HepG2 (cell line): ENCODE data around the gene PTGES3. TPM values are rescaled to one million over a fixed set of nuclear protein-coding genes. Genes with fewer than 3 reads are reported as not detected.
A peak's percentile ranks its signal among the peaks of the same experiment; 100 is the strongest.

Source experiments
- AGO2 ChIP-seq: fragments of 200-400 bp; formaldehyde crosslinking; optimal IDR thresholded peaks from 2 replicates; pipeline ENCODE3; 2017; ENCODE audit warnings: mild to moderate bottlenecking, low read depth, low read length, moderate library complexity
- KDM2A ChIP-seq: sonication (generic); formaldehyde crosslinking; IDR thresholded peaks from 2 replicates; pipeline ENCODE4 v1.4.0; 2020; ENCODE audit warnings: low read depth, missing genetic modification reagents, borderline replicate concordance
- MED13 ChIP-seq: sonication (generic); formaldehyde crosslinking; IDR thresholded peaks from 2 replicates; pipeline ENCODE4 v1.5.0; 2020; ENCODE audit warnings: missing genetic modification reagents
- MTA1 ChIP-seq: sonication (generic); formaldehyde crosslinking; IDR thresholded peaks from 2 replicates; pipeline ENCODE4 v1.4.0; 2020; ENCODE audit warnings: missing genetic modification reagents, mild to moderate bottlenecking, borderline replicate concordance
- MXD4 ChIP-seq: IDR thresholded peaks from 2 replicates; pipeline ENCODE4 v1.6.1; 2016; ENCODE audit warnings: mild to moderate bottlenecking, missing biosample characterization, missing genetic modification reagents
- NCOR1 ChIP-seq: fragments of 200-600 bp; sonication (generic); IDR thresholded peaks from 2 replicates; pipeline ENCODE4 v1.7.0; 2017; ENCODE audit warnings: antibody characterized with exemption, low read length, borderline replicate concordance
- NRL ChIP-seq: sonication (generic); formaldehyde crosslinking; IDR thresholded peaks from 2 replicates; pipeline ENCODE4 v1.5.0; 2020; ENCODE audit warnings: missing genetic modification reagents, mild to moderate bottlenecking, moderate library complexity, borderline replicate concordance
- PHF20 ChIP-seq: sonication (generic); formaldehyde crosslinking; IDR thresholded peaks from 2 replicates; pipeline ENCODE4 v1.5.0; 2020; ENCODE audit warnings: mild to moderate bottlenecking, missing genetic modification reagents
- PHF8 ChIP-seq: sonication (generic); formaldehyde crosslinking; IDR thresholded peaks from 2 replicates; pipeline ENCODE4 v1.5.0; 2020; ENCODE audit warnings: missing genetic modification reagents
- POLR2AphosphoS2 ChIP-seq: IDR thresholded peaks from 2 replicates; pipeline ENCODE4 v1.6.1; 2011; ENCODE audit warnings: low read depth, low read length, improper control_type of control experiment
- SP5 ChIP-seq: IDR thresholded peaks from 2 replicates; pipeline ENCODE4 v1.6.1; 2016; ENCODE audit warnings: low read depth, borderline replicate concordance
- TBX2 ChIP-seq: sonication (generic); formaldehyde crosslinking; IDR thresholded peaks from 2 replicates; pipeline ENCODE4 v1.5.0; 2020; ENCODE audit warnings: missing genetic modification reagents, mild to moderate bottlenecking, borderline replicate concordance
- ZFP41 ChIP-seq: sonication (generic); formaldehyde crosslinking; IDR thresholded peaks from 2 replicates; pipeline ENCODE4 v1.4.0; 2020; ENCODE audit warnings: mild to moderate bottlenecking, missing genetic modification reagents, borderline replicate concordance
- ZNF101 ChIP-seq: sonication (generic); formaldehyde crosslinking; IDR thresholded peaks from 2 replicates; pipeline ENCODE4 v1.4.0; 2020; ENCODE audit warnings: mild to moderate bottlenecking, low read depth, missing genetic modification reagents, borderline replicate concordance
- ZNF432 ChIP-seq: sonication (generic); formaldehyde crosslinking; IDR thresholded peaks from 2 replicates; pipeline ENCODE4 v1.5.0; 2020; ENCODE audit warnings: missing genetic modification reagents, mild to moderate bottlenecking, borderline replicate concordance
- polyA plus RNA-seq, 8 experiments: library from polyadenylated mRNA; depleted of rRNA in 3 of 8; stranded (reverse) in 7 of 8; unstranded in 1 of 8; fragments of >200 nt; fragmentation: Illumina TruSeq in 4 of 8; extraction: Trizol in 4 of 8; gene quantifications; 2 replicates each; pipeline versions ENCODE4 v1.2.1 to v1.2.3, GENCODE V29; 2011 to 2016; ENCODE audit warnings: low read depth in 4 of 8, missing spikeins in 1 of 8, mixed read lengths in 1 of 8; ENCODE audit not compliant: insufficient read depth in 1 of 8
- total RNA-seq, 5 experiments: library from RNA; depleted of rRNA; stranded (reverse); fragments of >200 nt; fragmentation: Illumina TruSeq; extraction: Trizol; gene quantifications; 2 replicates each; pipeline ENCODE4 v1.2.3, GENCODE V29; 2016; ENCODE audit warnings: low read depth in 1 of 5
- TF ChIP-seq, protein P1 (sequence below): sonication (generic); formaldehyde crosslinking; IDR thresholded peaks from 2 replicates; pipeline ENCODE4 v1.8.1; 2023; ENCODE audit warnings: mild to moderate bottlenecking, missing genetic modification reagents
- TF ChIP-seq, protein P2 (sequence below): sonication (generic); formaldehyde crosslinking; IDR thresholded peaks from 2 replicates; pipeline ENCODE4 v1.4.0; 2020; ENCODE audit warnings: missing genetic modification reagents, borderline replicate concordance

Gene PTGES3
- total and polyA plus RNA-seq, 2 of the 13 experiments (the other 11 are each of a cell fraction or from before 2014, with no cell fraction given), result 54.4 to 159 TPM

DNA sequence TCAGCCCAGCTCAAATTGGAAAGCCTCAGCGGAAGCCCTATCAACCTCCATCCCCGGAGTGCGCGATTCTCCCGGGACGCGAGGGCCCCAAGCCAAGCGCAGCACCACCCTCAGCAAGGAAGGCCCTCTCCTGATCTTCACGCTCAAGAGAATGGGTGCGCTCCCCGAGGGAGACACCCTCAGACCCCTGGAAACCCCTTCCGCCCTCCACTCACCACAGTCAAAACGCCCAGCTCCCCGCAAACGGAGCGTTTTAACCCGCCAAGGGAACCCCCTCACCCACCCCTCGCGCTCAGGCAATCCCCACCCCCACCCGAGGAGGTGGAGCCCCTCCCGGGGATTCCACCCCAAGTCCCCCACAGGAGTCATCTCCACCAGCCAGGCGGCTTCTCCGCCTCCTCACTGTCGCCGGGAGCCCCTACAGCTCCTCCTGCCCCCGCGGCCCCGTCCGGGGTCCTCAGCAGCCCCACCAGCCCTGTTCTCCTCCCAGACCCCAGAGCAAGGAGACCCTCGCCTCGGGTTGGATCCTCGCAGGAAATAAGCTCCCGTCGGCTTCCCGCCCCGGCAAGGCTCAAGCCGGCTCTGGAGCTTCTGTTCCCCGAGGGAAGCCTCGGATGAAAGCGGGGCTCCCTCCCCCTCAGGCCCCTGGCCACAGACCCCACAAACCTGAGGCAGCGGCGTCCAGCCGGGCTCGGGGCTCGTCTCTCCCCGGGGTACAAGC is 58.5 kb downstream of the PTGES3 start (continued):
- TF ChIP-seq, protein P1, sequence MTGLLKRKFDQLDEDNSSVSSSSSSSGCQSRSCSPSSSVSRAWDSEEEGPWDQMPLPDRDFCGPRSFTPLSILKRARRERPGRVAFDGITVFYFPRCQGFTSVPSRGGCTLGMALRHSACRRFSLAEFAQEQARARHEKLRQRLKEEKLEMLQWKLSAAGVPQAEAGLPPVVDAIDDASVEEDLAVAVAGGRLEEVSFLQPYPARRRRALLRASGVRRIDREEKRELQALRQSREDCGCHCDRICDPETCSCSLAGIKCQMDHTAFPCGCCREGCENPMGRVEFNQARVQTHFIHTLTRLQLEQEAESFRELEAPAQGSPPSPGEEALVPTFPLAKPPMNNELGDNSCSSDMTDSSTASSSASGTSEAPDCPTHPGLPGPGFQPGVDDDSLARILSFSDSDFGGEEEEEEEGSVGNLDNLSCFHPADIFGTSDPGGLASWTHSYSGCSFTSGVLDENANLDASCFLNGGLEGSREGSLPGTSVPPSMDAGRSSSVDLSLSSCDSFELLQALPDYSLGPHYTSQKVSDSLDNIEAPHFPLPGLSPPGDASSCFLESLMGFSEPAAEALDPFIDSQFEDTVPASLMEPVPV (CRISPR knock-in tag), result no peak
- TF ChIP-seq POLR2AphosphoS2, result no peak
- no peak for TF ChIP-seq NRL (CRISPR knock-in tag)
- TF ChIP-seq ZFP41 (CRISPR knock-in tag), result no peak
- no peak for TF ChIP-seq MXD4 (CRISPR knock-in tag)
- peak; percentile 74 for TF ChIP-seq AGO2
- TF ChIP-seq, protein P2, sequence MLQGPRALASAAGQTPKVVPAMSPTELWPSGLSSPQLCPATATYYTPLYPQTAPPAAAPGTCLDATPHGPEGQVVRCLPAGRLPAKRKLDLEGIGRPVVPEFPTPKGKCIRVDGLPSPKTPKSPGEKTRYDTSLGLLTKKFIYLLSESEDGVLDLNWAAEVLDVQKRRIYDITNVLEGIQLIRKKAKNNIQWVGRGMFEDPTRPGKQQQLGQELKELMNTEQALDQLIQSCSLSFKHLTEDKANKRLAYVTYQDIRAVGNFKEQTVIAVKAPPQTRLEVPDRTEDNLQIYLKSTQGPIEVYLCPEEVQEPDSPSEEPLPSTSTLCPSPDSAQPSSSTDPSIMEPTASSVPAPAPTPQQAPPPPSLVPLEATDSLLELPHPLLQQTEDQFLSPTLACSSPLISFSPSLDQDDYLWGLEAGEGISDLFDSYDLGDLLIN (CRISPR knock-in tag), result no peak
- 0 out of 2 replicates have a peak, but pooled peaks have one; percentile 22 for TF ChIP-seq KDM2A (CRISPR knock-in tag)
- no peak for TF ChIP-seq ZNF101 (CRISPR knock-in tag)
- TF ChIP-seq TBX2 (CRISPR knock-in tag), result peak; percentile 32; the same call in 1 of the 2 replicates
- TF ChIP-seq ZNF432, result no peak
- no peak for TF ChIP-seq MTA1 (CRISPR knock-in tag)
- no peak for TF ChIP-seq MED13 (CRISPR knock-in tag)
- peak; percentile 13; the same call in 1 of the 2 replicates for TF ChIP-seq PHF20 (CRISPR knock-in tag)
- TF ChIP-seq PHF8, result peak; percentile 45
- no peak for TF ChIP-seq NCOR1
- TF ChIP-seq SP5, result no peak
